GM21619 (cell line): ENCODE results near the gene XG.
"Not testable (repeated sequence)": the region's sequence is repeated elsewhere in the genome, so short reads cannot be mapped to it uniquely, and the experiment has no call there.

ENCODE experiments used
- ATAC-seq: cut with Tn5 transposase; IDR thresholded peaks from one replicate; pipeline ENCODE4 v1.9.1; 2021; ENCODE audit not compliant: unreplicated experiment

The XG gene

GRCh38 chrX:2774776-2775175 is 22.9 kb downstream of the XG start:
- no peak for ATAC-seq

GRCh38 chrX:2780472-2781225 is 28.8 kb downstream of the XG start:
- peak; percentile 75 for ATAC-seq

GRCh38 chrX:2781226-2781571 is 29.4 kb downstream of the XG start:
- ATAC-seq = no peak

GRCh38 chrX:2781698-2782097 is 29.9 kb downstream of the XG start:
- no peak for ATAC-seq

- ATAC-seq = no peak
Measured at GRCh38 chrX:2782171-2782570, 30.3 kb downstream of the XG start.

GRCh38 chrX:2782778-2783177 is 30.9 kb downstream of the XG start:
- ATAC-seq = no peak

- ATAC-seq = no peak
Measured at GRCh38 chrX:2784026-2784425, 32.2 kb downstream of the XG start.

GRCh38 chrX:2785538-2785937 is 33.7 kb downstream of the XG start:
- no peak for ATAC-seq

- no peak for ATAC-seq
Measured at GRCh38 chrX:2788980-2789379, 37.1 kb downstream of the XG start.

- ATAC-seq = no peak
Measured at GRCh38 chrX:2789569-2789968, 37.7 kb downstream of the XG start.

GRCh38 chrX:2793752-2794151 is 41.9 kb downstream of the XG start:
- no peak for ATAC-seq

GRCh38 chrX:2794336-2794735 is 42.5 kb downstream of the XG start:
- ATAC-seq = no peak

GRCh38 chrX:2796808-2797207 is 45.0 kb downstream of the XG start:
- ATAC-seq = not testable (repeated sequence)

- ATAC-seq = no peak
Measured at GRCh38 chrX:2799369-2799768, 47.5 kb downstream of the XG start.

GRCh38 chrX:2799980-2800379 is 48.1 kb downstream of the XG start:
- not testable (repeated sequence) for ATAC-seq

GRCh38 chrX:2801223-2801622 is 49.4 kb downstream of the XG start:
- ATAC-seq = no peak

GRCh38 chrX:2802376-2803090 is 50.7 kb downstream of the XG start:
- ATAC-seq = not testable (repeated sequence)

- not testable (repeated sequence) for ATAC-seq
Measured at GRCh38 chrX:2803486-2803885, 51.6 kb downstream of the XG start.

- ATAC-seq = not testable (repeated sequence)
Measured at GRCh38 chrX:2804106-2804843, 52.4 kb downstream of the XG start.

- ATAC-seq = not testable (repeated sequence)
Measured at GRCh38 chrX:2804858-2805257, 53.0 kb downstream of the XG start.

GRCh38 chrX:2811271-2811670 is 59.4 kb downstream of the XG start:
- ATAC-seq = no peak
